ENCODE results near the gene DBP. TPM values are rescaled to one million over a fixed set of nuclear protein-coding genes. Genes with fewer than 3 reads are reported as not detected.

Gene DBP
- total RNA-seq, 2 experiments from 2014 or later = 10.8 to 13.1 TPM

DNA sequence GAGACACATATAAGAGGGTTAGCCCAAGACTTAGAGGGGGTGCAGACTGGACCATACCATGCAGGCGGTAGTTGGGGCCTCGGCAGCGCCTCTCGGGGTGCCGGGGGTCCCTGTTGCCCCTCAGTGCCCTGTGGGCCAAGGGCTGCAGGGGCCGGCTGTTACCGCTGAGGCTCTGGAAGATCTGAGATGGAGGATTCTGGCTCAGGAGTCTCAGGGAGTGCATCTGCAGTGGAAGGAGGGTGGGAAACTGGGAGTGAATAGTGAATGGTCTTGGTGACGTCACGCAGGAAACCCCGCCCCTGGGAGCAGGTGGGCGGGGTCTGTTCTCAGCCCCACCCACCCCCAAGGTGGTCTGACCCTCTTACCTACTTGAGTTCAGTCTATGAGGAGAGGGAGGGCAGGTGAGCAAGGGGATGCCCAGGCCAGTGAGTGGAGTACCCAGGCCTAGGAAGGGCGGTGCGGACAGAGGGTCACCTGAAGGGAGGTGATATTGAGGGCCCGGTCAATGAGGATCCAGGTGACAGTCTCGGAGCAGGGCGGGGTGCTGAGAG is 1.7 kb upstream of the DBP start:
- peak overlapping the region; percentile 98 for H3K27ac Mint-ChIP-seq
- no peak for DNase-seq
- H3K9me3 Mint-ChIP-seq = no peaks in the 10 kb centered on the region
- peak overlapping the region; percentile 88 for H3K4me3 Mint-ChIP-seq
- no peak for ATAC-seq
- TF ChIP-seq, protein P1, sequence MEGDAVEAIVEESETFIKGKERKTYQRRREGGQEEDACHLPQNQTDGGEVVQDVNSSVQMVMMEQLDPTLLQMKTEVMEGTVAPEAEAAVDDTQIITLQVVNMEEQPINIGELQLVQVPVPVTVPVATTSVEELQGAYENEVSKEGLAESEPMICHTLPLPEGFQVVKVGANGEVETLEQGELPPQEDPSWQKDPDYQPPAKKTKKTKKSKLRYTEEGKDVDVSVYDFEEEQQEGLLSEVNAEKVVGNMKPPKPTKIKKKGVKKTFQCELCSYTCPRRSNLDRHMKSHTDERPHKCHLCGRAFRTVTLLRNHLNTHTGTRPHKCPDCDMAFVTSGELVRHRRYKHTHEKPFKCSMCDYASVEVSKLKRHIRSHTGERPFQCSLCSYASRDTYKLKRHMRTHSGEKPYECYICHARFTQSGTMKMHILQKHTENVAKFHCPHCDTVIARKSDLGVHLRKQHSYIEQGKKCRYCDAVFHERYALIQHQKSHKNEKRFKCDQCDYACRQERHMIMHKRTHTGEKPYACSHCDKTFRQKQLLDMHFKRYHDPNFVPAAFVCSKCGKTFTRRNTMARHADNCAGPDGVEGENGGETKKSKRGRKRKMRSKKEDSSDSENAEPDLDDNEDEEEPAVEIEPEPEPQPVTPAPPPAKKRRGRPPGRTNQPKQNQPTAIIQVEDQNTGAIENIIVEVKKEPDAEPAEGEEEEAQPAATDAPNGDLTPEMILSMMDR (IDR thresholded peaks at IDR 0.05) = no peak
- H3K27me3 Mint-ChIP-seq = no peaks in the 10 kb centered on the region
- intact Hi-C loops (cut with micrococcal nuclease) = loop anchor here (10.0 kb wide), 1 partner anchor 236 kb away; the partner anchor contains the start of gene PPP1R15A
- H3K4me1 Mint-ChIP-seq (ENCODE audit: low read depth) = peaks cover 43% of the 10 kb centered on the region
- ChIA-PET CTCF (no interaction called here), POLR2A (interaction anchor here (1.5 kb wide), 1 partner anchor 20 kb away, joined by 3 read pairs; the partner anchor contains the start of genes RPL18 and SPHK2)
- peaks cover 8% of the 10 kb centered on the region for H3K36me3 Mint-ChIP-seq (ENCODE audit: low read depth)

DNA sequence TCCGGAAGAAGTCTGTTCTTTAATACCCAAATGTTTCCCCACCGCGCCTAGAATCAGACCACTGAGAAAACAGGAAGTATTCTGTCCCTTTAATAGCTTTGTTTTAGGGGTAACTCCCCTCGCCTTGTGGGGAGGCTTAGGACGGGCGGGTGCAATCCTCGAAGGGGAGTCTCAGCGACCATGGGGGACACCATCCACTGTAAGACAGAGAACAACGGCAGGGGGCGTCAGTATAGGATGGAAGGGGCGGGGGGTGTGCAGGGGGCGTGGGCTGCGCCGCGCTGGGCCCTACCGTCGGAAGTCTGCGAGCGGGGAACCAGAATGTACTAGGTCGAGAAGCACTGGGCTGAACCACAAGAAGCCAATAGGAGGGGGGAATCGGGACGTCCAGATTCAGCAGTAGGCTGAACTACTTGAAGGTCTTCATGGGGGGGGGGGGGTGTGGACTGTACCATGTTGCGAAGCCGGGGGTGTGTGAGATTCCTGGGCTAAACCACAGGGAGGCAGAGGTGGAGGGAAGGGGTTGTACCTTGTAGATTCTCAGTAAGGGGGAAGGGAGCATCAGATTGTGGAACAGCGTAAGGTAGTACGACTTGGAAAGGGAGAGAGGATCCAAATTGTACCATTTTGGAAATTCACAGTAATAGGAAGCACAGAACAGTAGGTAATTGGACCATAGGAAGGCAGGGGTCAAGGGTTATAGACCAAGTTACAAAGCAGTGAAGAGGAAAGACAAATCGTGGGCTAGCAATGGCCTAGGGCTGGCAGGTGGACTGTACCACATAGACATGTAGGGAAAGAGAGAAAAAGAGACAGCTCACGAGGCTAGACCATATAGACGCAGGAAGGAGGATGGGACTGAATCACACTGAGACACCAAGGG is 1.0 kb upstream of the DBP start:
- peak; percentile 87 for DNase-seq
- POLR2A ChIA-PET = interaction anchor here (2.1 to 2.7 kb wide), 3 partner anchors 8 to 23 kb away, joined by 8 to 16 read pairs (median 8); partner anchors contain the start of genes CA11, FAM83E, RPL18 and SPHK2
- Mint-ChIP-seq H3K9me3 (no peaks in the 10 kb centered on the region), H3K4me1 (ENCODE audit: low read depth) (peaks cover 47% of the 10 kb centered on the region), H3K27me3 (no peaks in the 10 kb centered on the region), H3K27ac (peak overlapping the region; percentile 98), H3K36me3 (ENCODE audit: low read depth) (peaks cover 8% of the 10 kb centered on the region), H3K4me3 (peak overlapping the region; percentile 88)
- intact Hi-C loops (cut with micrococcal nuclease) = loop anchor here (10.0 kb wide), 1 partner anchor 237 kb away; the partner anchor contains the start of gene PPP1R15A
- CTCF ChIA-PET = interaction anchor here (1.1 to 1.3 kb wide), 2 partner anchors 8 to 204 kb away, joined by 3 to 4 read pairs; partner anchors contain the start of gene CA11
- peak; percentile 28 for ATAC-seq
- TF ChIP-seq, protein P1 (IDR thresholded peaks at IDR 0.05) = no peak

DNA sequence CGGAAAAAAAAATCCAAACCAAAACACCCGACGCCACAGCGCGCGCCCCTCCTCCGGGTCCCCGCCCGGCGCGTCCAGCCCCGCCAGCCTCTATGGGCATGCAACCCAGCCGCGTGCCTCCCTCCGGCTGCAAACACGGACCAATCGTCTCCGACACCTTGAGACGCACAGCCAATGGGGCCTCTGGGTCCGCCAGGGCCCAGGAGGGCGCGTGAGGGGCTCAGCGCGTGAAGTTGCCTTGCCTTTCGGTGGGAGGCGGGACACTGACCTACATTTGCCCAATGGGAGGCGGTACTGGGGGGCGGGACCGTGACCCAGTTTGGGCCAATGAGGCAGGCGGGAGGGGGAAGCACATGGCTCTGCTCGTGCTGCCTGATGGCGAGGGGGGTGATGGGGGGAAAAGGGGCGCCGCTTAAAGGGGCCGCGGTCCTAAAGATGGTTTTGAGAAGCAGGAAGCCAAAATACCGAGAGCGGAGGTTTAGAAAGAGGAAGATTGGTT is 319 bp upstream of the DBP start:
- TF ChIP-seq, protein P1 (IDR thresholded peaks at IDR 0.05) = no peak
- Mint-ChIP-seq H3K36me3 (ENCODE audit: low read depth) (peaks cover 8% of the 10 kb centered on the region), H3K4me1 (ENCODE audit: low read depth) (peaks cover 54% of the 10 kb centered on the region), H3K9me3 (no peaks in the 10 kb centered on the region), H3K27ac (peak overlapping the region; percentile 98), H3K27me3 (no peaks in the 10 kb centered on the region), H3K4me3 (peak overlapping the region; percentile 88)
- ATAC-seq = peak; percentile 76
- ChIA-PET CTCF (interaction anchor here (1.1 to 1.3 kb wide), 2 partner anchors 8 to 205 kb away, joined by 3 to 4 read pairs; partner anchors contain the start of gene CA11), POLR2A (interaction anchor here (2.1 to 2.7 kb wide), 3 partner anchors 9 to 22 kb away, joined by 8 to 16 read pairs (median 8); partner anchors contain the start of genes CA11, FAM83E, RPL18 and SPHK2)
- DNase-seq = peak; percentile 100
- intact Hi-C loops (cut with micrococcal nuclease) = loop anchor here (10.0 kb wide), 1 partner anchor 237 kb away; the partner anchor contains the start of gene PPP1R15A

DNA sequence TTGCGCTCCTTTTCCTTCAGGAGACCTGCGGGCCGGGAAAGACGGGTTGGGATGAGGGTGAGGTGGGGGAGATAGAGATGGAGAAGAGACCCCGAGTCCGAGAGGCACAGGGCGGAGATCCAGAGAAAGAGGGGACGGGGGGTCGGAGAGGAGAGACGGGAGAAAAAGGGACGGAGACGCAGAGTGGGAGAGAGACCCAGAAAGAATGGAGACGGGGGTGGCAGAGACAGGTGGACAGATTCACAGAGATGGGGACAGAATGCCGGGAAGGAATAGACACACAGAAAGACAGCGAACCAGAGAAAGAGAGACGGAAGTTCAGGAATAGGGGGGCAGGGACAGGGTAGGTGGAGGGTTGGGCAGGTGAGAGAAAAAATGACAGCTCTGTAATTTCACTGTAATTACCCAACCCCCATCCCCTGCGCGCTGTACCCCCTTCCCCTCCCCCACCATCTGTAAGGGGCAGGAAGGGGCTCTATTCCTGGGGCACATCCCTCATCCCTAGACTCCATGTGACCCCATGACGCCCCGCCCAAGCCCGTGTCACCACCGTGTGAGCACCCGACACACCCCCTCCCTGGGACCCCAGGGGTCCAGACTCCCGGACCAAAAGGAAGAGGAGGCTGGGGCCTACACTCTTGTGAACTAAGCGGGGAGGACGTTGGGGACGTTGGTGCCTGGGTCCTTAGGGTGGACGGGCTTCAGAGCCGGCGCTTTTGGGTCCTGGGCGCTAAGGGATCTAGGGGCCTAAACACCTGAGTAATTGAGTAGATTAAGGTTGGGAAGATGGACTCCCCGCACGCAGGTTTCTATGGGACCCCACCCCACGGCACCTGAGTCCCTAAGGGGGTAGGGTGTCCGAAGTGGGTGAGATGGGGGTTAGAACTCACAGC is 967 bp downstream of the DBP start:
- no peak for ATAC-seq
- peak overlapping the region; percentile 84 for H3K27ac Mint-ChIP-seq
- H3K9me3 Mint-ChIP-seq = no peaks in the 10 kb centered on the region
- no peaks in the 10 kb centered on the region for H3K27me3 Mint-ChIP-seq
- peak overlapping the region; percentile 88 for H3K4me3 Mint-ChIP-seq
- TF ChIP-seq, protein P1 (IDR thresholded peaks at IDR 0.05) = no peak
- H3K4me1 Mint-ChIP-seq (ENCODE audit: low read depth) = peaks cover 58% of the 10 kb centered on the region
- peaks cover 8% of the 10 kb centered on the region for H3K36me3 Mint-ChIP-seq (ENCODE audit: low read depth)
- POLR2A ChIA-PET = interaction anchor here (1.1 to 2.7 kb wide), 6 partner anchors 9 to 85 kb away, joined by 3 to 16 read pairs (median 6); partner anchors contain the start of genes CA11, FAM83E, RPL18 and SPHK2
- CTCF ChIA-PET = no interaction called here
- DNase-seq = peak; percentile 49
- intact Hi-C loops (cut with micrococcal nuclease) = loop anchor here (10.0 kb wide), 1 partner anchor 239 kb away; the partner anchor contains the start of gene PPP1R15A

All from activated CD8-positive, alpha-beta T cell treated with anti-CD3 and anti-CD28 coated beads for 36 hours (primary cell).